GM19043 (cell line): ENCODE results near the gene C19orf53.
"Not testable (repeated sequence)": the region's sequence is repeated elsewhere in the genome, so short reads cannot be mapped to it uniquely, and the experiment has no call there.

ENCODE experiments used
- ATAC-seq: cut with Tn5 transposase; IDR thresholded peaks from one replicate; pipeline ENCODE4 v1.9.1; 2021; ENCODE audit warnings: low read depth; ENCODE audit not compliant: unreplicated experiment

C19orf53 gene

DNA sequence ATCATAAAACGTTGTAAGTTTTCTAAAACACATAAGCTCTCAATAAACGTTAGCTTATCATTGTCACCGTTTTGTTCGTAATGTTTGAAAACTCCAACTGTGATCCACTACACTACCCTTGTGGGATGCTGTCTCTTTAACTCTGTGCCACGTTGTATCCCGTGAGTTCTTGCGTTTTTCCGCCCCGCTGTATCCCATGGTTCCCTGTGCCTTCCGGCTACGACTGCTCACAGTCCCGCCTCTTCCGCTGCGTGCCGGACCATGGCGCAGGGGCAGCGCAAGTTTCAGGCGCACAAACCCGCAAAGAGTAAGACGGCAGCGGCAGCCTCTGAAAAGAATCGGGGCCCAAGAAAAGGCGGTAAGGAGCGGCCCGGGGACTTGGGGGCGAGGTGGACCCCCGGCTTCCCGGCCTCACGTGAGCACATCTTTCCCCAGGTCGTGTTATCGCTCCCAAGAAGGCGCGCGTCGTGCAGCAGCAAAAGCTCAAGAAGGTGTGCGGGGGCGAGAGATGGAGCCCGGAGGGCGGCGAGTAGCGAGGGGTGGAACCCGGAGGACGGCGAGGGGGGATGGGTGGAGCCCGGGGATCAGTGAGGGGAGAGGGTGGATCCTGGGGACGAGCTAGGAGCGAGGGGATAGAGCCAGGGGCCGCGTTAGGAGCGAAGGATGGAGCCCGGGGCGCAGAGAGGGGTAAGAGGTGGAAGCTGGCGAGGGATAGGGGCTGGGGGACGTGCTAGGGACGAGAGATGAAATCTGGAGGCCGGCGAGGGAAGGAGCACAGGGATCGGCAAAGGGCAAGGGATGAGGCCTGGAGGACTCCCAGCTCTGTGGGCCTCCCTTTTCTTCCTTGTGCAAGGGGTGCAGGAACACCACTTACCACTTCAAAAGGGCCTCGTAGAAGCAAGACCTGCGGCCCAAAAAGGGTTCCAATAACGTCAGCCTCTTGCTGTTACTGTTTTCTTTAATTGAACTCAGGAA lies at the start of gene C19orf53:
Gene C19orf53 (plus strand): TSS at position 240 of the 975 bp plus-strand sequence. CDS start 22 bp downstream, at position 262.
- ATAC-seq = peak; percentile 86

GRCh38 chr19:13726323-13726722 lies 47.9 kb upstream of the C19orf53 start:
- ATAC-seq = no peak

DNA sequence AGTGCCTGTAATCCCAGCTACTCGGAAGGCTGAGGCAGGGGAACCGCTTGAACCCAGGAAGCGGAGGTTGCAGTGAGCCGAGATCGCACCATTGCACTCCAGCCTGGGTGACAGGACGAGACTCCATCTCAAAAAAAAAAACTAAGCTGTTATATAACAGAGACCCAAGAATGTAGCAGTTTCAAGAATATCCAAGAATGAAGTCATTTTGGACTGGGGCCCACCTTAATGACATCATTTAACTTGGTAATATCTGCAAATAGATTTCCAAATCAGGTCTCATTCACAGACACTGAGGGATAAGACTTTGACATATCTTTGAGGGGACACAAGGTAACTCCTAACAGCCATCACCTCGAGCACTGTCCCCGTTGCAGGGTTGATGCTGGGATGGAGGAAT lies 46.5 kb upstream of the C19orf53 start:
- ATAC-seq = no peak

GRCh38 chr19:13729859-13730258 lies 44.4 kb upstream of the C19orf53 start:
- ATAC-seq = no peak

GRCh38 chr19:13731147-13731964 lies 42.9 kb upstream of the C19orf53 start:
- peak; percentile 95 for ATAC-seq

GRCh38 chr19:13732337-13732736 lies 41.9 kb upstream of the C19orf53 start:
- ATAC-seq = no peak

DNA sequence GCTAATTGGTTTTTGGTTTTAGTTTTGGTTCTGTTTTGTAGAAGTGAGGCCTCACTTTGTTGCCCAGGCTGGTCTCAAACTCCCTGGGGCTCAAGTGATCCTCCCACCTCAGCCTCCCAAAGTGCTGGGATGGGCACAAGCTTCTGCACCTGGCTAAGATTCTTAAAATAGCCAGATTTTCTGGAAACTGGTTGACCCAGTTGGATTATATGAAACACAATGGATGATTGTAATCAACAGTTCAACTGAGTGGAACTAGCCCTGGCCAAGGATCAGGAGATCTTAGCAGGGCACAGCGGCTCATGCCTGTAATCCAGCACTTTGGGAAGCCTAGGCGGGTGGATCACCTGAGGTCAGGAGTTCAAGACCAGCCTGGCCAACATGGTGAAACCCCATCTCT lies 39.5 kb upstream of the C19orf53 start:
- no peak for ATAC-seq

GRCh38 chr19:13738073-13738472 lies 36.2 kb upstream of the C19orf53 start:
- no peak for ATAC-seq

DNA sequence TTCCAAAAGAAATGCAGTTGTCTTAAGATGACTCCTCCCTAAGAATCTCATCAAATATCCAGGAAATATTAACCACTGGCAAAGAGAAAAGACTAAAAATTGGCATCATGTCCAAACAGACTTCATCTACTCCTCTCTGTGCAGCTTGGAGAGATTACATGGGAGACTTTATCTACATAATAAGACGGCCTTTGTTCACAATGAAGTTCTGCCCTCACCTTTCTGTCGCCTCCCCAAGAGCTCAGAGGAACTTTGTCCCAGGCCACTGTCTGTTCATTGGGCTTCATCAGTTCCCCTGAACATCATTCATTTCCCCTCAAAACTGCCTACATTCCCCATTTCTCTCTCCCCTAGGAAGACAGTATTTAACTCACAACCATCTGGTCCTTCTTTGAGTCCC lies 32.4 kb upstream of the C19orf53 start:
- no peak for ATAC-seq

DNA sequence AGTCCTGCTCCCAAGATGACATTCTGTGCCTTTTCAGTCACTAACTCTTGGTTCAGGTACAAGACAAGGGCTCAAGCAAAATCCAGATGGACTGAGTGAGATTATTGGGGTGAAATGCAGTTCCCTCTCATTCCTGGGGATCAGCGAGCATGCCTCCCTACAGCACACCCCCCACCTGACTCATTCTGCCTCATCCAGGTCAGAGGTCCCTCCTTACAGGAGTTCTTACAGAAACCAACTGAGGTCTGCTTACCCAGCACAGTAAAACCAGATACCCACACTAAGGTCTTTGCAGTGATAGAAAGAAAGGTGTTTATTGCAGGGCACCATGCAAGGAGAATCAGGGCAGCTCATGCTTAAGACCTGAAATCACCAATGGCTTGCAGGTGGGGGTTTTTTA lies 31.5 kb upstream of the C19orf53 start:
- no peak for ATAC-seq

GRCh38 chr19:13744174-13744573 lies 30.1 kb upstream of the C19orf53 start:
- ATAC-seq = no peak

DNA sequence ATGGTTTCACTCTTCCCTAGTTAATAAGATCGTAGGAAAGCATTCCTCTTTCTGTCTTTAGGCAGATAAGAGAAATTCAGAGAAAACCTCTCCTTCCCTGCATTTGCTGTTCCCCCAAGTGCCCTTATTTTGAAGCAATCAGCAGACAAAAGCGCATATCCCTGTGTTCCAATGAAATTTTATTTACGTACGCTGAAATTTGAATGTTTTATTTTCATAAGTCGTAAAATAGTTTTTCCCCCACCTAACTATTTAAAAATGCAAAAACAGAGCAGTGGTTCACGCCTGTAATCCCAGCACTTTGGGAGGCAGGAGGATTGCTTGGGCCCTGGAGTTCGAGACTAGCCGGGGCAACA lies 27.2 kb upstream of the C19orf53 start:
- ATAC-seq = no peak

DNA sequence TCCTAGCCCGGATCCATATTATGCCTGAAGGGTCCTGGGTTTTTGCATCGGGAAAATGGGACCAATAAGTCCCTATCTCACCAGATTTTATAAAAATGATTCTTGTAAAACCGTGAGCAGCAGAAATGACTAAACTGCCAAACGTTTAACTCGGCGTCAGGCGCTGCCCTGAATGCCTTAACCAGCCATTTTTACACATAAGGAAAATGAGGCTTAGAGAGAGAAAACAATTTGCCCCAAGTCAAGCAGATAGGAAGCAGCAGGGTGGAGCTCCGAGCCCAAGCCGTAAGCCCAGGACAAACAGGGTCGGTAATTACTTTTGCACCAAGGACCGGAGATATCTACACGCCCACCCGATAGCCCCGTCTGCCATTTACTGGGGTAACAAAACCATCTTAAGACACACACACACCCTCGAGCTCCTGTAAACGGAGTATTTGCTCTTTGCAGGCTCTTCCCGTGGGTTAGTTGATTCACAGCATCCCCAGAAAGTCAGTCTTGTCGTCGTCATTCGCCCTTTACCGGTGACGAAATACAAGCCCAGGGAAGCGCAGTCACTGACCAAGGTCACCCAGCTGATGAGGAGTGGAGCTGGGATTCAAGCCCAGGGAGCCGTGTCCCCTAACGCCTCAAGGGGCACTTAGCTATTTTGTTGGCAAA lies 26.0 kb upstream of the C19orf53 start:
- ATAC-seq = no peak

GRCh38 chr19:13751436-13751835 lies 22.8 kb upstream of the C19orf53 start:
- no peak for ATAC-seq

- ATAC-seq = not testable (repeated sequence)
These were observed 20.6 kb upstream of the C19orf53 start for GRCh38 chr19:13753622-13754021.

DNA sequence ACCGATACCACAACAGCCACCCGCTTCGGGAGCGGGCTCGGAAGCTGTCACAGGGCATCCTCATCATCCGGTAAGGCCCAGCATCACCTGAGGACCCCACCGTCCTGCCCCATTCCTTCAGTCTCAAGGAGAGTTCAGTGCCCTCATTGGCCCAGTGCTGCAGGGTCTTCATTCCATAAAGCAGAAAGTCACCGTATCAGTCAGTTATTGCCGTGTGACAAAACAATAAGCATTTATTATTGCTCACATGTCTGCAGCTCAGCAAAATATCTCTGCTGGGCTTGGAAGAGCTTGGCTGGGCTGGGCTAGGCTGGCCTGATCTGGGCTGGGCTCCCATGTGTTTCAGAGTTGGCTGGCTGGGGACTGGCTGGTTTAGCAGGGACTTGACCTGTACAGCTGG lies 18.0 kb upstream of the C19orf53 start:
- no peak for ATAC-seq

DNA sequence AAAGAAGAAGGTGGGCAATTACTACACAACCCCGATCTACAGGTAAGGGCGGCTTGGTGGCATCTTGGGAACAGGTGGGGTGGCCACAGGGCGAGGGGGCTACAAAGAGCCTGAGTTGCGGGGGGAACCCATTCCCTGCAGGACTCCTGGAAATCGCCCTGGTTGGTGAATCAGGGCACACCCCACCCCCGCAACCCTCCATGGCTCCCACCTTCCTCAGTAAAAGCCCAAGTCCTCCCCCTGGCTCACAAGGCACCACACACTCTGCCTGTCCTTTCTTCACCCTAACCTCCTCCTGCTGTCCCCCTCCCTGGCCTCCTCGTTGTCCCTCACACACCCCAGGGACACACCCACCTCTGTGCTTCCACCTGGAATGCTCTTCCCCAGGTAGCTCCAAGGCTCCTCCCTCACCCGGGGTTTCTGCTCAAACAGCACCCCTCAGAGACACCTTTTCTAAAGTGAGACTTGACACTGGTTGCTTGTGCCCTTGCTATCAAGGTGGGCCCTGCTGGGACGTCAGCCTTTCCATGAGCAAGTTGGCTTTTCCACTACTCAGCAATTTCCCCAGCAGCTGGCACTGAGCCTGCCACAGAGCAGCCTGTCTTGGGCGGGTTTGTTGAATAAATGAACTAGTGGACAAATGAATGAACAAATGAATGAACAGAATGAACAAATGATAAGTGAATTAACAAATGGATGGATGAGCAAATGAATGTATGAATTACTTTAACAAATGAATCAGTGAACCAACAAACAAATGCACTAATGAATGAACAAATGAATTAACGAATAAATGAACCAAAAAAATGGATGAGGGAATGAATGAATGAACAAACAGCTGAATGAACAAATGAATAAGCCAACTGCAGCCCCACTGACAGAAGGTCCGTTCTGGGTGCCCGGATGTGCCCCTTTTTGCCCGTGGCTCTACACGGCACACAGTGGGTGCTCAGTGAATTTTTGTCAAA lies 16.2 kb upstream of the C19orf53 start:
- no peak for ATAC-seq

GRCh38 chr19:13758795-13759194 lies 15.5 kb upstream of the C19orf53 start:
- ATAC-seq = no peak

GRCh38 chr19:13761423-13761822 lies 12.8 kb upstream of the C19orf53 start:
- ATAC-seq = no peak
